ENCODE results near the gene PIP4K2A. TPM values are rescaled to one million over a fixed set of nuclear protein-coding genes. Genes with fewer than 3 reads are reported as not detected.

Gene PIP4K2A
- polyA plus RNA-seq, 2 donors, result 4.0 to 6.1 TPM

- Histone ChIP-seq H3K9me3 (ENCODE audit: control insufficient read depth in 2 of 2, insufficient read depth in 1 of 2, low read depth in 1 of 2, low read length in 1 of 2) (no peaks in the 10 kb centered on the region), H3K27me3 (ENCODE audit: control insufficient read depth in 1 of 2, insufficient read depth in 2 of 2, low read length in 2 of 2) (no peaks in the 10 kb centered on the region), H3K4me1 (ENCODE audit: control insufficient read depth in 2 of 2, insufficient read depth in 2 of 2, low read length in 1 of 2) (peaks cover 0 to 5% of the 10 kb centered on the region in 2 donors), H3K36me3 (ENCODE audit: control insufficient read depth in 2 of 2, insufficient read depth in 2 of 2, low read length in 1 of 2) (no peaks in the 10 kb centered on the region), H3K4me3 (ENCODE audit: low read depth in 1 of 2, low read length in 2 of 2) (no peak overlapping the region), H3K27ac (ENCODE audit: low read depth in 2 of 2, low read length in 1 of 2) (no peak overlapping the region)
- WGBS, 2 donors, result 88 to 92% methylated on average over 4 of the region's 4 CpGs
Measured at GRCh38 chr10:22623633-22624253, 90.6 kb downstream of the PIP4K2A start.

GRCh38 chr10:22622242-22622806 lies 92.1 kb downstream of the PIP4K2A start:
- no peak overlapping the region for H3K27ac ChIP-seq (ENCODE audit: low read depth in 2 of 2, low read length in 1 of 2)
- no peaks in the 10 kb centered on the region for H3K27me3 ChIP-seq (ENCODE audit: control insufficient read depth in 1 of 2, insufficient read depth in 2 of 2, low read length in 2 of 2)
- H3K4me3 ChIP-seq (ENCODE audit: low read depth in 1 of 2, low read length in 2 of 2), result no peak overlapping the region
- 84 to 92% methylated on average over 20 of the region's 20 CpGs for WGBS, 2 donors
- peaks cover 0 to 5% of the 10 kb centered on the region in 2 donors for H3K4me1 ChIP-seq (ENCODE audit: control insufficient read depth in 2 of 2, insufficient read depth in 2 of 2, low read length in 1 of 2)
- no peaks in the 10 kb centered on the region for H3K9me3 ChIP-seq (ENCODE audit: control insufficient read depth in 2 of 2, insufficient read depth in 1 of 2, low read depth in 1 of 2, low read length in 1 of 2)
- H3K36me3 ChIP-seq (ENCODE audit: control insufficient read depth in 2 of 2, insufficient read depth in 2 of 2, low read length in 1 of 2), result no peaks in the 10 kb centered on the region

- Histone ChIP-seq H3K27me3 (ENCODE audit: control insufficient read depth in 1 of 2, insufficient read depth in 2 of 2, low read length in 2 of 2) (no peaks in the 10 kb centered on the region), H3K4me3 (ENCODE audit: low read depth in 1 of 2, low read length in 2 of 2) (no peak overlapping the region), H3K4me1 (ENCODE audit: control insufficient read depth in 2 of 2, insufficient read depth in 2 of 2, low read length in 1 of 2) (peaks cover 0 to 5% of the 10 kb centered on the region in 2 donors), H3K9me3 (ENCODE audit: control insufficient read depth in 2 of 2, insufficient read depth in 1 of 2, low read depth in 1 of 2, low read length in 1 of 2) (no peaks in the 10 kb centered on the region), H3K27ac (ENCODE audit: low read depth in 2 of 2, low read length in 1 of 2) (no peak overlapping the region), H3K36me3 (ENCODE audit: control insufficient read depth in 2 of 2, insufficient read depth in 2 of 2, low read length in 1 of 2) (no peaks in the 10 kb centered on the region)
- WGBS, 2 donors, result 76 to 80% methylated on average over 3 of the region's 3 CpGs
Measured at GRCh38 chr10:22621726-22622125, 92.7 kb downstream of the PIP4K2A start.

- 77 to 87% methylated on average over 3 of the region's 3 CpGs for WGBS, 2 donors
- H3K4me1 ChIP-seq (ENCODE audit: control insufficient read depth in 2 of 2, insufficient read depth in 2 of 2, low read length in 1 of 2), result peaks cover 0 to 7% of the 10 kb centered on the region in 2 donors
- no peaks in the 10 kb centered on the region for H3K36me3 ChIP-seq (ENCODE audit: control insufficient read depth in 2 of 2, insufficient read depth in 2 of 2, low read length in 1 of 2)
- H3K27me3 ChIP-seq (ENCODE audit: control insufficient read depth in 1 of 2, insufficient read depth in 2 of 2, low read length in 2 of 2), result no peaks in the 10 kb centered on the region
- no peak overlapping the region for H3K27ac ChIP-seq (ENCODE audit: low read depth in 2 of 2, low read length in 1 of 2)
- H3K9me3 ChIP-seq (ENCODE audit: control insufficient read depth in 2 of 2, insufficient read depth in 1 of 2, low read depth in 1 of 2, low read length in 1 of 2), result no peaks in the 10 kb centered on the region
- H3K4me3 ChIP-seq (ENCODE audit: low read depth in 1 of 2, low read length in 2 of 2), result no peak overlapping the region
Measured at GRCh38 chr10:22620929-22621328, 93.4 kb downstream of the PIP4K2A start.

- Histone ChIP-seq H3K4me1 (ENCODE audit: control insufficient read depth in 2 of 2, insufficient read depth in 2 of 2, low read length in 1 of 2) (peaks cover 0 to 10% of the 10 kb centered on the region in 2 donors), H3K27me3 (ENCODE audit: control insufficient read depth in 1 of 2, insufficient read depth in 2 of 2, low read length in 2 of 2) (no peaks in the 10 kb centered on the region), H3K27ac (ENCODE audit: low read depth in 2 of 2, low read length in 1 of 2) (peak overlapping the region in 1 of 2 donors; percentile 68), H3K4me3 (ENCODE audit: low read depth in 1 of 2, low read length in 2 of 2) (no peak overlapping the region), H3K36me3 (ENCODE audit: control insufficient read depth in 2 of 2, insufficient read depth in 2 of 2, low read length in 1 of 2) (no peaks in the 10 kb centered on the region), H3K9me3 (ENCODE audit: control insufficient read depth in 2 of 2, insufficient read depth in 1 of 2, low read depth in 1 of 2, low read length in 1 of 2) (no peaks in the 10 kb centered on the region)
- 20 to 34% methylated on average over 8 of the region's 8 CpGs for WGBS, 2 donors
Measured at GRCh38 chr10:22620140-22620857, 94.1 kb downstream of the PIP4K2A start.

- no peak overlapping the region for H3K27ac ChIP-seq (ENCODE audit: low read depth in 2 of 2, low read length in 1 of 2)
- no peaks in the 10 kb centered on the region for H3K27me3 ChIP-seq (ENCODE audit: control insufficient read depth in 1 of 2, insufficient read depth in 2 of 2, low read length in 2 of 2)
- H3K4me3 ChIP-seq (ENCODE audit: low read depth in 1 of 2, low read length in 2 of 2), result no peak overlapping the region
- H3K4me1 ChIP-seq (ENCODE audit: control insufficient read depth in 2 of 2, insufficient read depth in 2 of 2, low read length in 1 of 2), result peaks cover 0 to 10% of the 10 kb centered on the region in 2 donors
- no peaks in the 10 kb centered on the region for H3K36me3 ChIP-seq (ENCODE audit: control insufficient read depth in 2 of 2, insufficient read depth in 2 of 2, low read length in 1 of 2)
- H3K9me3 ChIP-seq (ENCODE audit: control insufficient read depth in 2 of 2, insufficient read depth in 1 of 2, low read depth in 1 of 2, low read length in 1 of 2), result no peaks in the 10 kb centered on the region
- 59 to 94% methylated on average over 2 of the region's 2 CpGs for WGBS, 2 donors
Measured at GRCh38 chr10:22619101-22619500, 95.3 kb downstream of the PIP4K2A start.

- Histone ChIP-seq H3K27ac (ENCODE audit: low read depth in 2 of 2, low read length in 1 of 2) (no peak overlapping the region), H3K4me3 (ENCODE audit: low read depth in 1 of 2, low read length in 2 of 2) (no peak overlapping the region), H3K36me3 (ENCODE audit: control insufficient read depth in 2 of 2, insufficient read depth in 2 of 2, low read length in 1 of 2) (no peaks in the 10 kb centered on the region), H3K9me3 (ENCODE audit: control insufficient read depth in 2 of 2, insufficient read depth in 1 of 2, low read depth in 1 of 2, low read length in 1 of 2) (no peaks in the 10 kb centered on the region), H3K4me1 (ENCODE audit: control insufficient read depth in 2 of 2, insufficient read depth in 2 of 2, low read length in 1 of 2) (peaks cover 0 to 6% of the 10 kb centered on the region in 2 donors), H3K27me3 (ENCODE audit: control insufficient read depth in 1 of 2, insufficient read depth in 2 of 2, low read length in 2 of 2) (no peaks in the 10 kb centered on the region)
- WGBS, 2 donors, result 73 to 76% methylated on average over 4 of the region's 4 CpGs
Measured at GRCh38 chr10:22618078-22618785, 96.1 kb downstream of the PIP4K2A start.

- 88% methylated on average over 3 of the region's 3 CpGs for WGBS, 2 donors
- H3K4me3 ChIP-seq (ENCODE audit: low read depth in 1 of 2, low read length in 2 of 2), result no peak overlapping the region
Measured at GRCh38 chr10:22617516-22617915, 96.9 kb downstream of the PIP4K2A start.

GRCh38 chr10:22617051-22617450 lies 97.3 kb downstream of the PIP4K2A start:
- Histone ChIP-seq H3K4me3 (ENCODE audit: low read depth in 1 of 2, low read length in 2 of 2) (no peak overlapping the region), H3K4me1 (ENCODE audit: control insufficient read depth in 2 of 2, insufficient read depth in 2 of 2, low read length in 1 of 2) (peaks cover 0 to 7% of the 10 kb centered on the region in 2 donors), H3K27me3 (ENCODE audit: control insufficient read depth in 1 of 2, insufficient read depth in 2 of 2, low read length in 2 of 2) (no peaks in the 10 kb centered on the region), H3K27ac (ENCODE audit: low read depth in 2 of 2, low read length in 1 of 2) (no peak overlapping the region), H3K9me3 (ENCODE audit: control insufficient read depth in 2 of 2, insufficient read depth in 1 of 2, low read depth in 1 of 2, low read length in 1 of 2) (no peaks in the 10 kb centered on the region), H3K36me3 (ENCODE audit: control insufficient read depth in 2 of 2, insufficient read depth in 2 of 2, low read length in 1 of 2) (no peaks in the 10 kb centered on the region)
- WGBS, 2 donors, result 77 to 87% methylated on average over 3 of the region's 3 CpGs

More at GRCh38 chr10:22617516-22617915, 96.9 kb downstream of the PIP4K2A start:
- Histone ChIP-seq H3K27me3 (ENCODE audit: control insufficient read depth in 1 of 2, insufficient read depth in 2 of 2, low read length in 2 of 2) (no peaks in the 10 kb centered on the region), H3K4me1 (ENCODE audit: control insufficient read depth in 2 of 2, insufficient read depth in 2 of 2, low read length in 1 of 2) (peaks cover 0 to 7% of the 10 kb centered on the region in 2 donors), H3K27ac (ENCODE audit: low read depth in 2 of 2, low read length in 1 of 2) (no peak overlapping the region), H3K9me3 (ENCODE audit: control insufficient read depth in 2 of 2, insufficient read depth in 1 of 2, low read depth in 1 of 2, low read length in 1 of 2) (no peaks in the 10 kb centered on the region), H3K36me3 (ENCODE audit: control insufficient read depth in 2 of 2, insufficient read depth in 2 of 2, low read length in 1 of 2) (no peaks in the 10 kb centered on the region)

Data from esophagus (tissue), 2 donors.